Upper lobe of right lung (tissue), 1 donor: Measurements from ENCODE around the gene LTA4H. TPM values are rescaled to one million over a fixed set of nuclear protein-coding genes. Genes with fewer than 3 reads are reported as not detected.

Experiments used
- ATAC-seq: fragments of 200-7000 bp; cut with Tn5 transposase; one replicate; pipeline ENCODE4 v1.9.1; 2020; ENCODE audit warnings: mild to moderate bottlenecking, moderate library complexity
- DNase-seq: peaks from one replicate; pipeline ENCODE4 v3.0.0-alpha.2; 2020
- H3K27ac ChIP-seq: fragments of 200-600 bp; one replicate; pipeline ENCODE4 v1.8.0; 2022
- H3K27me3 ChIP-seq: fragments of 200-600 bp; one replicate; pipeline ENCODE4 v1.8.0; 2022; ENCODE audit warnings: mild to moderate bottlenecking
- H3K36me3 ChIP-seq: fragments of 200-600 bp; one replicate; pipeline ENCODE4 v1.8.0; 2022
- H3K4me1 ChIP-seq: fragments of 200-600 bp; one replicate; pipeline ENCODE4 v1.8.0; 2022
- H3K4me3 ChIP-seq: fragments of 200-600 bp; one replicate; pipeline ENCODE4 v1.8.0; 2022; ENCODE audit warnings: mild to moderate bottlenecking
- H3K9me3 ChIP-seq: fragments of 200-600 bp; one replicate; pipeline ENCODE4 v1.8.0; 2022
- CTCF ChIP-seq: fragments of 200-600 bp; IDR thresholded peaks from one replicate; pipeline ENCODE4 v1.8.0; 2022; ENCODE audit warnings: antibody characterized with exemption
- intact Hi-C: fragments of 100-400 bp; cut with DNase I; formaldehyde crosslinking; loops from one replicate; pipeline ENCODE4 v1.11.0; 2022
- total RNA-seq: library from RNA; stranded (reverse); fragmentation: NEBNext Ultra II Directional; extraction: Animal tissue kit (Norgen Biotek cat#: 25700); gene quantifications from one replicate; pipeline ENCODE4 v1.2.1, GENCODE V29; 2021
- donor health status: DM: no; HTN: yes; CAD: no; lungs with severe emphysema.

The LTA4H gene
- total RNA-seq, 1 donor from 2014 or later, result 314 TPM

GRCh38 chr12:96063046-96063445 is 27.7 kb upstream of the LTA4H start:
- TF ChIP-seq CTCF, result no peak
- no peaks in the 10 kb centered on the region for H3K9me3 ChIP-seq
- H3K27ac ChIP-seq, result no peak overlapping the region
- no peaks in the 10 kb centered on the region for H3K4me1 ChIP-seq
- DNase-seq, result no peak
- H3K4me3 ChIP-seq, result no peak overlapping the region
- H3K36me3 ChIP-seq, result no peaks in the 10 kb centered on the region
- no peak for ATAC-seq
- no peaks in the 10 kb centered on the region for H3K27me3 ChIP-seq
- intact Hi-C loops, result loop anchor here (5.0 kb wide), 2 partner anchors 154 to 454 kb away; no protein-coding TSS in a partner anchor

GRCh38 chr12:96061864-96062453 is 26.6 kb upstream of the LTA4H start:
- Histone ChIP-seq H3K4me3 (no peak overlapping the region), H3K27ac (no peak overlapping the region), H3K4me1 (no peaks in the 10 kb centered on the region), H3K27me3 (no peaks in the 10 kb centered on the region), H3K9me3 (no peaks in the 10 kb centered on the region), H3K36me3 (no peaks in the 10 kb centered on the region)
- ATAC-seq, result peak; percentile 95
- intact Hi-C loops, result loop anchor here (5.0 kb wide), 2 partner anchors 155 to 455 kb away; no protein-coding TSS in a partner anchor
- TF ChIP-seq CTCF, result peak; percentile 88
- no peak for DNase-seq

GRCh38 chr12:96061323-96061722 is 25.9 kb upstream of the LTA4H start:
- intact Hi-C loops, result loop anchor here (5.0 kb wide), 2 partner anchors 156 to 456 kb away; no protein-coding TSS in a partner anchor
- Histone ChIP-seq H3K4me1 (no peaks in the 10 kb centered on the region), H3K9me3 (no peaks in the 10 kb centered on the region), H3K36me3 (no peaks in the 10 kb centered on the region), H3K27ac (no peak overlapping the region), H3K27me3 (no peaks in the 10 kb centered on the region), H3K4me3 (no peak overlapping the region)
- DNase-seq (no peak), ATAC-seq (no peak)
- no peak for TF ChIP-seq CTCF

GRCh38 chr12:96060041-96060440 is 24.7 kb upstream of the LTA4H start:
- H3K36me3 ChIP-seq, result no peaks in the 10 kb centered on the region
- H3K4me3 ChIP-seq, result no peak overlapping the region
- DNase-seq (no peak), ATAC-seq (no peak)
- no peaks in the 10 kb centered on the region for H3K9me3 ChIP-seq
- intact Hi-C loops, result loop anchor here (5.0 kb wide), 2 partner anchors 157 to 457 kb away; no protein-coding TSS in a partner anchor
- H3K4me1 ChIP-seq, result no peaks in the 10 kb centered on the region
- no peak for TF ChIP-seq CTCF
- H3K27me3 ChIP-seq, result no peaks in the 10 kb centered on the region
- H3K27ac ChIP-seq, result no peak overlapping the region

- Histone ChIP-seq H3K36me3 (no peaks in the 10 kb centered on the region), H3K4me1 (peaks cover 8% of the 10 kb centered on the region), H3K9me3 (no peaks in the 10 kb centered on the region), H3K27ac (no peak overlapping the region), H3K27me3 (no peaks in the 10 kb centered on the region), H3K4me3 (no peak overlapping the region)
- no peak for DNase-seq
- no peak for TF ChIP-seq CTCF
- intact Hi-C loops, result no loop called here
- no peak for ATAC-seq
Observed at GRCh38 chr12:96057986-96058553, 22.7 kb upstream of the LTA4H start.
